Neural progenitor cell (in vitro differentiated cells): Measurements from ENCODE around the gene NHLRC1. TPM values are rescaled to one million over a fixed set of nuclear protein-coding genes. Genes with fewer than 3 reads are reported as not detected.

Source experiments
- DNase-seq: peaks from one replicate; pipeline ENCODE4 v3.0.0-alpha.2; 2016; ENCODE audit warnings: low spot score
- H2AFZ ChIP-seq: fragments of 200-600 bp; sonication (generic); replicated peaks from 2 replicates; pipeline ENCODE4 v1.6.1; 2016; ENCODE audit warnings: antibody characterized with exemption
- H3F3A ChIP-seq: fragments of 200-600 bp; sonication (generic); 2 replicates; pipeline ENCODE4 v1.6.1; 2016; ENCODE audit warnings: antibody characterized with exemption, low read depth
- H3K27ac ChIP-seq: fragments of 200-600 bp; sonication (generic); 2 replicates; pipeline ENCODE4 v1.5.1; 2016; ENCODE audit warnings: mild to moderate bottlenecking
- H3K27me3 ChIP-seq: fragments of 200-600 bp; sonication (generic); 2 replicates; pipeline ENCODE4 v1.6.1; 2016; ENCODE audit warnings: mild to moderate bottlenecking, moderate library complexity
- H3K36me3 ChIP-seq: fragments of 200-600 bp; sonication (generic); 2 replicates; pipeline ENCODE4 v1.5.1; 2016
- H3K4me1 ChIP-seq: fragments of 200-600 bp; sonication (generic); 2 replicates; pipeline ENCODE4 v1.6.1; 2016; ENCODE audit warnings: mixed run types
- H3K4me2 ChIP-seq: fragments of 200-600 bp; sonication (generic); 2 replicates; pipeline ENCODE4 v1.6.1; 2016
- H3K4me3 ChIP-seq: fragments of 200-600 bp; sonication (generic); 2 replicates; pipeline ENCODE4 v1.5.1; 2016
- H3K79me2 ChIP-seq: fragments of 200-600 bp; sonication (generic); 2 replicates; pipeline ENCODE4 v1.6.1; 2016; ENCODE audit warnings: low read depth
- H3K9ac ChIP-seq: fragments of 200-600 bp; sonication (generic); 2 replicates; pipeline ENCODE4 v1.6.1; 2016
- H3K9me3 ChIP-seq: fragments of 200-600 bp; sonication (generic); 2 replicates; pipeline ENCODE4 v1.5.1; 2016; ENCODE audit warnings: low read depth
- H4K20me1 ChIP-seq: fragments of 200-600 bp; sonication (generic); 2 replicates; pipeline ENCODE4 v1.6.1; 2016; ENCODE audit warnings: low read depth
- H3K27ac Mint-ChIP-seq: 3 replicates; pipeline ENCODE4 v1.8.0; 2021; ENCODE audit warnings: mixed read lengths
- H3K27me3 Mint-ChIP-seq: 2 replicates; pipeline ENCODE4 v1.8.0; 2022; ENCODE audit warnings: low read depth, mild to moderate bottlenecking, inconsistent platforms, moderate library complexity, mixed read lengths; ENCODE audit not compliant: insufficient read depth
- H3K36me3 Mint-ChIP-seq: 3 replicates; pipeline ENCODE4 v1.8.0; 2021; ENCODE audit warnings: mixed read lengths
- H3K4me1 Mint-ChIP-seq: 3 replicates; pipeline ENCODE4 v1.8.0; 2021; ENCODE audit warnings: mixed read lengths
- H3K4me3 Mint-ChIP-seq: 3 replicates; pipeline ENCODE4 v1.8.0; 2021; ENCODE audit warnings: mild to moderate bottlenecking, moderate library complexity, mixed read lengths
- H3K9me3 Mint-ChIP-seq: 3 replicates; pipeline ENCODE4 v1.8.0; 2020; ENCODE audit warnings: mixed read lengths
- EZH2 ChIP-seq: fragments of 200-600 bp; sonication (generic); IDR thresholded peaks from 2 replicates; pipeline ENCODE4 v1.6.1; 2017; ENCODE audit warnings: antibody characterized with exemption, mild to moderate bottlenecking, moderate library complexity
- EZH2phosphoT487 ChIP-seq: fragments of 200-600 bp; sonication (generic); IDR thresholded peaks from 2 replicates; pipeline ENCODE4 v1.6.1; 2017; ENCODE audit warnings: antibody characterized with exemption
- total RNA-seq: library from RNA; depleted of rRNA; stranded (reverse); fragments of >200 nt; gene quantifications from 2 replicates; pipeline ENCODE4 v1.2.3, GENCODE V29; 2015; ENCODE audit warnings: low replicate concordance
- TF ChIP-seq, protein P1 (sequence below): fragments of 200-600 bp; sonication (generic); IDR thresholded peaks from 2 replicates; pipeline ENCODE4 v1.5.1; 2017; ENCODE audit warnings: antibody characterized with exemption, mild to moderate bottlenecking

Gene NHLRC1
- total RNA-seq, 1 donor from 2014 or later: not detected

GRCh38 chr6:18110162-18110561 lies 12.3 kb downstream of the NHLRC1 start:
- DNase-seq: no peak
- Mint-ChIP-seq H3K27me3 (no peaks in the 10 kb centered on the region), H3K4me1 (no peaks in the 10 kb centered on the region), H3K36me3 (peaks cover 2% of the 10 kb centered on the region), H3K9me3 (peaks cover 9% of the 10 kb centered on the region), H3K27ac (no peak overlapping the region), H3K4me3 (no peak overlapping the region)
- H2AFZ ChIP-seq: no peak overlapping the region
- TF ChIP-seq EZH2: no peak
- no peak for TF ChIP-seq EZH2phosphoT487
- TF ChIP-seq, protein P1, sequence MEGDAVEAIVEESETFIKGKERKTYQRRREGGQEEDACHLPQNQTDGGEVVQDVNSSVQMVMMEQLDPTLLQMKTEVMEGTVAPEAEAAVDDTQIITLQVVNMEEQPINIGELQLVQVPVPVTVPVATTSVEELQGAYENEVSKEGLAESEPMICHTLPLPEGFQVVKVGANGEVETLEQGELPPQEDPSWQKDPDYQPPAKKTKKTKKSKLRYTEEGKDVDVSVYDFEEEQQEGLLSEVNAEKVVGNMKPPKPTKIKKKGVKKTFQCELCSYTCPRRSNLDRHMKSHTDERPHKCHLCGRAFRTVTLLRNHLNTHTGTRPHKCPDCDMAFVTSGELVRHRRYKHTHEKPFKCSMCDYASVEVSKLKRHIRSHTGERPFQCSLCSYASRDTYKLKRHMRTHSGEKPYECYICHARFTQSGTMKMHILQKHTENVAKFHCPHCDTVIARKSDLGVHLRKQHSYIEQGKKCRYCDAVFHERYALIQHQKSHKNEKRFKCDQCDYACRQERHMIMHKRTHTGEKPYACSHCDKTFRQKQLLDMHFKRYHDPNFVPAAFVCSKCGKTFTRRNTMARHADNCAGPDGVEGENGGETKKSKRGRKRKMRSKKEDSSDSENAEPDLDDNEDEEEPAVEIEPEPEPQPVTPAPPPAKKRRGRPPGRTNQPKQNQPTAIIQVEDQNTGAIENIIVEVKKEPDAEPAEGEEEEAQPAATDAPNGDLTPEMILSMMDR: no peak
- H3F3A ChIP-seq: no peaks in the 10 kb centered on the region
- no peaks in the 10 kb centered on the region for H3K27me3 ChIP-seq
- no peaks in the 10 kb centered on the region for H3K36me3 ChIP-seq
- H3K9me3 ChIP-seq: no peaks in the 10 kb centered on the region
- H3K27ac ChIP-seq: no peak overlapping the region
- no peaks in the 10 kb centered on the region for H3K4me1 ChIP-seq
- H3K4me2 ChIP-seq: no peak overlapping the region
- no peaks in the 10 kb centered on the region for H3K79me2 ChIP-seq
- H3K9ac ChIP-seq: no peak overlapping the region
- no peak overlapping the region for H3K4me3 ChIP-seq
- no peaks in the 10 kb centered on the region for H4K20me1 ChIP-seq

GRCh38 chr6:18107061-18107460 lies 15.4 kb downstream of the NHLRC1 start:
- Histone ChIP-seq H3K4me2 (no peak overlapping the region), H3F3A (no peaks in the 10 kb centered on the region), H3K27me3 (no peaks in the 10 kb centered on the region), H3K36me3 (no peaks in the 10 kb centered on the region), H3K4me3 (no peak overlapping the region), H3K9ac (no peak overlapping the region), H4K20me1 (no peaks in the 10 kb centered on the region), H3K79me2 (no peaks in the 10 kb centered on the region), H2AFZ (no peak overlapping the region), H3K27ac (no peak overlapping the region), H3K4me1 (no peaks in the 10 kb centered on the region), H3K9me3 (no peaks in the 10 kb centered on the region)
- Mint-ChIP-seq H3K9me3 (peaks cover 9% of the 10 kb centered on the region), H3K27ac (no peak overlapping the region), H3K4me1 (no peaks in the 10 kb centered on the region), H3K27me3 (no peaks in the 10 kb centered on the region), H3K36me3 (peaks cover 2% of the 10 kb centered on the region), H3K4me3 (no peak overlapping the region)
- no peak for DNase-seq
- TF ChIP-seq, protein P1: no peak
- TF ChIP-seq EZH2phosphoT487: no peak
- TF ChIP-seq EZH2: no peak

- Histone ChIP-seq H3K4me2 (no peak overlapping the region), H3K36me3 (no peaks in the 10 kb centered on the region), H3K9me3 (no peaks in the 10 kb centered on the region), H3K9ac (no peak overlapping the region), H4K20me1 (no peaks in the 10 kb centered on the region), H3K79me2 (no peaks in the 10 kb centered on the region), H3F3A (no peaks in the 10 kb centered on the region), H3K4me1 (peaks cover 14% of the 10 kb centered on the region), H3K27ac (no peak overlapping the region), H2AFZ (no peak overlapping the region), H3K27me3 (no peaks in the 10 kb centered on the region), H3K4me3 (no peak overlapping the region)
- TF ChIP-seq EZH2: no peak
- TF ChIP-seq, protein P1: no peak
- H3K36me3 Mint-ChIP-seq: peaks cover 2% of the 10 kb centered on the region
- peaks cover 3% of the 10 kb centered on the region for H3K27me3 Mint-ChIP-seq
- peaks cover 9% of the 10 kb centered on the region for H3K9me3 Mint-ChIP-seq
- H3K4me3 Mint-ChIP-seq: no peak overlapping the region
- H3K27ac Mint-ChIP-seq: no peak overlapping the region
- H3K4me1 Mint-ChIP-seq: no peaks in the 10 kb centered on the region
- no peak for DNase-seq
Measured at GRCh38 chr6:18102783-18103509, 19.5 kb downstream of the NHLRC1 start.
